GM19468 (cell line): ENCODE results near the gene E2F1.
"Not testable (repeated sequence)": the region's sequence is repeated elsewhere in the genome, so short reads cannot be mapped to it uniquely, and the experiment has no call there.

Source experiments
- ATAC-seq: cut with Tn5 transposase; IDR thresholded peaks from one replicate; pipeline ENCODE4 v1.9.1; 2021; ENCODE audit warnings: mild to moderate bottlenecking, moderate library complexity, moderate number of reproducible peaks; ENCODE audit not compliant: unreplicated experiment; ENCODE audit errors: extremely low read depth

The E2F1 gene

DNA sequence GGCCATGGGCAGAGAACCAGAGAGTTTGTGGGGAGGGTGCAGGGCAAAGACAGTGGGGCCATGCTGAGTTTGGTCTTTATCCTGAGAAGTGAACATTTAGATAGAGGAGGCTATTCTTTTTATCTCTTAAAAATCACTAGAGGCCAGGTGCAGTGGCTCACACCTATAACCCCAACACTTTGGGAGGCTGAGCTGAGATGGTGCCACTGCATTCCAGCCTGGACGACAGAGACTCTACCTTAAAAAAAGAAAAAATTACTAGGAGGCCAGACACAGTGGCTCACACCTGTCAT is 25.2 kb upstream of the E2F1 start:
- ATAC-seq, result no peak

DNA sequence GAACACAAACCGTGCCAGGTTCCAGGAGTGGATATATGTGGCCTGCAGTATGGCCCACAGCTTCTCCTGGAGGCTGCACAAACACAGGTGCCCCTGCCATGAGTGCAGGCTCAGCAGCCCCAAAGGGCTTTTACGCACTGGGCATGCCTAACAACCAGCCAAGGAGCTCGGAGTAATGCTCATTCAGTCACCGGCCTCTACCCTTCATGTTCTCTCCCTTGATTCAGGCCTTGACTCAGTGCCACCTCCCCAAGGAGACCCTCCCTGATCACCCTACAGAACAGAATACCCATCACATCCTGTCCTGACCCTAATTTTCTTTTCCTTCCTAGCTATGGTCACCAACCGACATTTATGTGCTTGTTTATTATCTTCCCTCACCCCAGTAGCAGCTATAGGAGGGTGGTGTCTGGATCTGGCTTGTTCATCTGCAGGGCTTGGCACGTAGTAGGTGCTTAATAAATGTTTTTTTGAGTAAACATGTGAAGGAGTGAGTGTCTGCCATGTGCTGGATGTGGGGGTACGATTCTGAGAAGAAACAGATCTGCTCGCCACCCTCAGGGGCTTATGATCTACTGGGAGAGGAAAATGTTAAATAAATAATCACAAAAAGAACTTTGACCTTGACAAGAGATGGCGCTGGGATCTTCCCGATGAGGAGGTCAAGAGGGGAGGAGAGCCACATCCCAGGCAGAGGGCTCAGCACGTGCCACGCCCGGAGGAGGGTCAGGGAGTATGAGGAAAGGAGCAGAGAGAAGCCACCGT is 24.7 kb upstream of the E2F1 start:
- no peak for ATAC-seq

- no peak for ATAC-seq
Observed at GRCh38 chr20:33709905-33710541, 23.8 kb upstream of the E2F1 start.

GRCh38 chr20:33709398-33709797 is 23.2 kb upstream of the E2F1 start:
- ATAC-seq, result no peak

DNA sequence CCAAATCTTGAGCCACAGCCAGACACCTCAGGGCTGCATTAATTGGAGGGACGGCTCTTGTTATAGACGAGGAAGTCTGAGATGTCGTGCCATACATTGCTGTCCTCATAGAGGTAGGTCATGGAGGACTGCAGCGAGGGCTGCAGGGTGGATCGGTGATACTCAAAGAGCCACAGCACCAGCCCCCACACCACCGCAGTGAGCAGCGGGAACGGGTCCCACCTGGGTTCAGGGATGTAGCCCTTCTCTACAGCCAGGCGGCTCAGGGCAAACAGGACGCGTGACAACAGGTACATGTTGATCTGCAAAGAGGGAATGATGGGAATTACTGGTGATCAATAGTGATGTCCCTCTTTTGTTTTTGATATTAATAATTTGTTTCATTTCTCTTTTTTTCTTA is 21.5 kb upstream of the E2F1 start:
- ATAC-seq, result no peak

GRCh38 chr20:33704197-33704924 is 18.2 kb upstream of the E2F1 start:
- no peak for ATAC-seq

- no peak for ATAC-seq
Observed at GRCh38 chr20:33703498-33704137, 17.4 kb upstream of the E2F1 start.

DNA sequence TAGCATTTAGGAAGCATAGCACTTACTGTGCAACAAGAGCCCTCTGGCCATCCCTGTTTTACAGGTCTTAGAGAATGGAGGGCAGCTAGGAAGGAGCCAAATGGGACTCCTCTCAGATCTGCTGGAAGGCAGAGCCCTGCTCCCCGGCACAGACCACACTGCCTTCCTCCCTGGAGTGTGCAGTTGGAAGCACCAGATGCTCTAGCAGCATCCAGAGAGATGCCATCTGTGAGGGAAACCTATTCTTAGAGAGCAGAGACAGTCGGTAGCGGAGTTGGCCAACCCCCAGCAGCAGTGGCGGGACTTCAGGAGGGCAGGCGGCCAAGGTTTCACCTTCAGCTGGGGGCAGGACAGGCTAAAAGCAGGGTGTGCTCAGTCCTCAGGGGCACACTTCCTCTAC is 16.7 kb upstream of the E2F1 start:
- no peak for ATAC-seq

- ATAC-seq, result no peak
Observed at GRCh38 chr20:33701629-33702450, 15.7 kb upstream of the E2F1 start.

- not testable (repeated sequence) for ATAC-seq
Observed at GRCh38 chr20:33700696-33701441, 14.7 kb upstream of the E2F1 start.

- ATAC-seq, result not testable (repeated sequence)
Observed at GRCh38 chr20:33698966-33699365, 12.8 kb upstream of the E2F1 start.

- ATAC-seq, result no peak
Observed at GRCh38 chr20:33697129-33697528, 10.9 kb upstream of the E2F1 start.

DNA sequence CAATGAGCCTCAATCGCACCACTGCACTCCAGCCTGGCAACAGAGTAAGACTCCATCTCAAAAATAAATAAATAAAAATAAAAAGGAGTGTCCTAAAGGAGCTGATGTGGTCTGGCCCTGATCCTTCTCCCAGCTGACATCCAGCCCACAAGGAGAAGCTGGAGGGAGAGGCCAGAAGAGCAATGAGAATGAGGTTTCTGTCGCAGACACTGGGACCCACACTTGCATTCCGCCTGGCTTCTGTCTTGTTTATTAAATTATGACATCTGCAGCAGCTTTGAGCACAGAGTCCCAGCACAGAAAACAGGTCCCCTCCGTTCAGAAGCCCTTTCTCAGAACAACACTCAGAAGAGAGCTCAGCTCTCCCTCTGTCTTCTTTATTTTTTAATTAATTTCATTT is 10.3 kb upstream of the E2F1 start:
- no peak for ATAC-seq

DNA sequence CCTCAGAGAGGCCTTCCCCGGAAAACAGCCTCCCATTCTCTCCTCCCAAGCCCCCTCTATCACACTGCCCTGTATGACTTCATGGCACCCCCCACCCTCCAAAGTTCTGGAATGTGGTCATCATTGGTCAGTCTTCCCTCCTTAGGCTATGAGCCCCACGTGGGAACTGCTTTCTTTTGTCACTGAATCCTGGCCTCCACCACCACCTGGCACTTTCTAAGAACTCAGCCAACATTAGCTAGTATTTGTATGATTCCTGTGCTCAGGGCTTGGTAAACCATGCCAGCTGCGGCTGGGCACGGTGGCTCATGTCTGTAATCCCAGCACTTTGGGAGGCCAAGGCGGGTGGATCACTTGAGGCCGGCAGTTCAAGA is 8.4 kb upstream of the E2F1 start:
- no peak for ATAC-seq

DNA sequence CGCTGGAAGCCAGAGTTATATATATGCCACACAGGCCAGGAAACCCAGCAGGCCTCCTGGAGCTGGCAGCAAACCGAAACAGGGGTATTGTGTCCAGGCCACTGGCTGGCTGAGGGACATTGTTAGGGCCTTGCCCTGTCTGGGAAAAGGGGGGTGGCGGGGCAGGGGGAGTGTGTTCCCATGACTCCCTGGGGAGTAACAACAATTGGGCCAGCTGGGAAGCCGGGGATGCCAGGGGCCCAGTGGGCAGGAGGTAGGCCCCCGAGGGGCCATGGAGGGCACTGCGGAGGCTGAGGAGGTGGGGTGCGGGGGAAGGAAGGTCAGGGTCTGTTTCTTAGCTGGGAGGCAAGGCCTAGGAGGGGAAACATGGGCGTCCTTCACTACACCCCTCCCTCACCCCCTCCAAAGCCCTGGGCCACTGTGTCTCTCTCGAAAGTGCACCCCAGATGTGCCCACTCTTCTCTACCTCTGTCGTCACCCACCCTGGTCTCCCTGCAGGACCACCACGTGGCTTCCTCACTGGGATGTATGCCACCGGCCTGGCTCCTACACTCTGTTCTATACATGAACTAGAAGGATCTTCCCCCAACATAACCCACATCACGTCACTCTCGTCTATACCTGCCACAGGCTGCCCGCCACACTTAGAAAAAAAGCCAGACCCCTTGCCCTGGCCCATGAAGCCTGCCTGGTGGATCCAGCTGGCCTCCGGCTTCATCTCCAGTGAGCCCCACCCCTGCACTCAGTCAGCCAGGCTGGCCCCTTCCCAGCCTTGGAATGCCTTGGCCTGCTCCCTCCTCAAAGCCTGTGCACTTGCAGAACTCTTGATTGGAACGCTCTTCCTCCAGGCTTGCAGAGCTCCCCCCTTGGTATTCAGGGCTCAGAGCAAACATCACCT is 7.8 kb upstream of the E2F1 start:
- no peak for ATAC-seq

GRCh38 chr20:33693289-33693688 is 7.1 kb upstream of the E2F1 start:
- no peak for ATAC-seq

DNA sequence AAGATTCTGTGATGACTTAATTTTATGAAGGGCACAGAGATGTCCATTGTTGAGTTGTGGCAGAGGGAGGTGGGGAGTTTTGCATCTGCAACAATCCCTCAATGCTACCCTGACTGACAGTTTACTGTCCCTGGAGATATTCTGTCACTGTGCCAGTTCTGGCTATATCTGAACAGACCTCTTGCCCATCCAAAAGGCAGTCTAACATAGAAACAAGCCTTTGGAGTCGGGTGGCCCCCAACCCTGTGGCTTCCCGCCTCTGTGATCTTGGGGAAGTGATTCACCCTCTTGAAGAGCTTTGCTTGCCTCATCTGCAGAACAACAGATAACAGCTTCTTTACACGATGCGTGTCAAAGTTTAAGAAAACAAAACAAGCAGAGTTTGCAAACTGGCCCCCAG is 3.8 kb upstream of the E2F1 start:
- no peak for ATAC-seq

DNA sequence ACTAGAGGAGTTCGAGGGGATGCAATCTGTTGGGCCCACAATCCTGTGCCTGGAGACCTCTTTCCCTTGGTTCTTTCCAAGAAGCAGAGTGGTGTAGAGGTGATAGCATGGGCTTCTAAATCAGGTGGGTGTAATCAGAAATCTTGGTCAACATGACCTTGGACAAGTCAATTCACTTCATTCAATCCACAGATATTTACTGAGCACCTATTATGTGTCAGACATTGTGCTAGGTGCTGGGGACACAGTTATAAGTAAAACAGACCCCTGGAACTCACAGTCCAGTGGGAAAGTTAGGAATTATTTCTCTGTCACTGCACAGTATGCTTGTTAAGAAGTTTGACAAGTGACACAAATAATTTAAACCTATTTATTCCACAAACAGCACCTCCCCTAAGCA is 3.3 kb upstream of the E2F1 start:
- ATAC-seq, result no peak
